IMR-90 (cell line): ENCODE results near the gene OR52B6. TPM values are rescaled to one million over a fixed set of nuclear protein-coding genes. Genes with fewer than 3 reads are reported as not detected.
A peak's percentile ranks its signal among the peaks of the same experiment; 100 is the strongest.

Experiments
- ATAC-seq: fragments of 200-7000 bp; cut with Tn5 transposase; 2 replicates; pipeline ENCODE4 v1.9.1; 2020; ENCODE audit warnings: low read depth, mild to moderate bottlenecking, moderate library complexity
- BruUV-seq: library from RNA; stranded (reverse); fragments of 400-500 nt; replicated peaks from 2 replicates; lab custom pipeline; 2021; lab: Mats Ljungman, UMichigan
- CTCF ChIA-PET: fragments of 300-600 bp; formaldehyde crosslinking; extraction: SDS; loops from one replicate; lab custom pipeline; 2021; ENCODE audit warnings: antibody characterized with exemption; lab: Yijun Ruan, JAX
- POLR2A ChIA-PET: fragments of 300-600 bp; sonication (Branson Sonifier 250); formaldehyde crosslinking; loops from one replicate; lab custom pipeline; 2022; ENCODE audit warnings: antibody characterized with exemption; ENCODE audit not compliant: unreplicated experiment; lab: Charles Lee
- DNase-seq: peaks from one replicate; pipeline ENCODE4 v3.0.0; 2013
- H2AFZ ChIP-seq: replicated peaks from 2 replicates; pipeline ENCODE3; 2013; ENCODE audit warnings: low read length, mild to moderate bottlenecking; ENCODE audit not compliant: poor library complexity
- H2AK5ac ChIP-seq: 2 replicates; pipeline ENCODE4 v1.6.1; 2013; ENCODE audit warnings: low read depth, low read length, inconsistent platforms
- H2AK9ac ChIP-seq: replicated peaks from 2 replicates; pipeline ENCODE3; 2013; ENCODE audit warnings: mild to moderate bottlenecking, low read depth, low read length, moderate library complexity; ENCODE audit not compliant: poor library complexity
- H2BK120ac ChIP-seq: 2 replicates; pipeline ENCODE4 v1.6.1; 2013; ENCODE audit warnings: low read depth, low read length, inconsistent platforms
- H2BK15ac ChIP-seq: 3 replicates; pipeline ENCODE4 v1.6.1; 2013; ENCODE audit warnings: low read depth, low read length, inconsistent platforms
- H2BK20ac ChIP-seq: 2 replicates; pipeline ENCODE4 v1.6.1; 2013; ENCODE audit warnings: low read depth, mild to moderate bottlenecking, inconsistent platforms, low read length, moderate library complexity
- H2BK5ac ChIP-seq: 2 replicates; pipeline ENCODE4 v1.6.1; 2013; ENCODE audit warnings: mild to moderate bottlenecking, low read depth, low read length, inconsistent platforms; ENCODE audit not compliant: poor library complexity, severe bottlenecking
- H3K14ac ChIP-seq: replicated peaks from 2 replicates; pipeline ENCODE4 v1.6.1; 2013; ENCODE audit warnings: low read depth, low read length, inconsistent platforms
- H3K18ac ChIP-seq: 2 replicates; pipeline ENCODE4 v1.6.1; 2013; ENCODE audit warnings: low read depth, low read length, control low read depth
- H3K23ac ChIP-seq: 2 replicates; pipeline ENCODE4 v1.6.1; 2013; ENCODE audit warnings: low read depth, low read length, inconsistent platforms
- H3K27ac ChIP-seq: 2 replicates; pipeline ENCODE4 v1.5.1; 2013; ENCODE audit warnings: mild to moderate bottlenecking, control low read depth, low read length; ENCODE audit not compliant: insufficient read depth
- H3K27me3 ChIP-seq: 2 replicates; pipeline ENCODE4 v1.6.1; 2013; ENCODE audit warnings: low read length; ENCODE audit not compliant: control insufficient read depth, insufficient read depth
- H3K36me3 ChIP-seq: 2 replicates; pipeline ENCODE4 v1.6.1; 2013; ENCODE audit warnings: low read length, mixed read lengths; ENCODE audit not compliant: control insufficient read depth, insufficient read depth
- H3K4ac ChIP-seq: 2 replicates; pipeline ENCODE4 v1.6.1; 2013; ENCODE audit warnings: low read depth, low read length, inconsistent platforms
- H3K4me1 ChIP-seq: 2 replicates; pipeline ENCODE4 v1.6.1; 2013; ENCODE audit warnings: low read length, mixed read lengths; ENCODE audit not compliant: control insufficient read depth, insufficient read depth
- H3K4me2 ChIP-seq: 2 replicates; pipeline ENCODE4 v1.6.1; 2013; ENCODE audit warnings: low read depth, mild to moderate bottlenecking, control low read depth, low read length, moderate library complexity
- H3K4me3 ChIP-seq: 2 replicates; pipeline ENCODE4 v1.5.1; 2013; ENCODE audit warnings: low read depth, mild to moderate bottlenecking, control low read depth, low read length, moderate library complexity; ENCODE audit not compliant: insufficient read depth
- H3K56ac ChIP-seq: 2 replicates; pipeline ENCODE4 v1.6.1; 2013; ENCODE audit warnings: low read length, inconsistent platforms; ENCODE audit not compliant: insufficient read depth; ENCODE audit errors: extremely low read depth
- H3K79me1 ChIP-seq, 2 experiments: 2 replicates each; pipeline ENCODE4 v1.6.1; 2013; ENCODE audit warnings: low read length in 2 of 2, inconsistent platforms in 1 of 2, low read depth in 1 of 2
- H3K9ac ChIP-seq: 2 replicates; pipeline ENCODE4 v1.6.1; 2013; ENCODE audit warnings: low read depth, low read length, control low read depth
- H3K9me1 ChIP-seq: 2 replicates; pipeline ENCODE4 v1.6.1; 2013; ENCODE audit warnings: low read length, inconsistent platforms; ENCODE audit not compliant: insufficient read depth
- H3K9me3 ChIP-seq: 2 replicates; pipeline ENCODE4 v1.6.1; 2013; ENCODE audit warnings: low read length; ENCODE audit not compliant: control insufficient read depth, insufficient read depth
- H4K20me1 ChIP-seq: 2 replicates; pipeline ENCODE4 v1.6.1; 2013; ENCODE audit warnings: low read length, inconsistent platforms; ENCODE audit not compliant: insufficient read depth
- H4K5ac ChIP-seq: 2 replicates; pipeline ENCODE4 v1.6.1; 2013; ENCODE audit warnings: mild to moderate bottlenecking, low read depth, low read length, control low read depth
- H4K8ac ChIP-seq, 2 experiments: 2 replicates each; pipeline ENCODE4 v1.6.1; 2013; ENCODE audit warnings: low read depth in 2 of 2, low read length in 2 of 2, control low read depth in 1 of 2, inconsistent platforms in 1 of 2
- H4K91ac ChIP-seq: 2 replicates; pipeline ENCODE4 v1.6.1; 2013; ENCODE audit warnings: low read depth, low read length, inconsistent platforms; ENCODE audit not compliant: insufficient read depth
- MXI1 ChIP-seq: IDR thresholded peaks from 2 replicates; pipeline ENCODE4 v1.6.1; 2012; ENCODE audit warnings: low read depth, mild to moderate bottlenecking, low read length, moderate library complexity, borderline replicate concordance
- NFE2L2 ChIP-seq: fragments of 150-350 bp; IDR thresholded peaks from 2 replicates; pipeline ENCODE4 v1.6.1; 2016; ENCODE audit warnings: low read depth, mild to moderate bottlenecking, low read length
- RAD21 ChIP-seq: IDR thresholded peaks from 2 replicates; pipeline ENCODE4 v1.6.1; 2012; ENCODE audit warnings: low read length, improper control_type of control experiment
- RFX5 ChIP-seq: IDR thresholded peaks from 2 replicates; pipeline ENCODE4 v1.8.0; 2012; ENCODE audit warnings: low read depth, mild to moderate bottlenecking, low read length, moderate library complexity
- SMC3 ChIP-seq: fragments of 150-350 bp; IDR thresholded peaks from 2 replicates; pipeline ENCODE4 v1.6.1; 2016; ENCODE audit warnings: low read depth, mild to moderate bottlenecking, antibody characterized with exemption, low read length, moderate library complexity
- WGBS, 2 experiments: methylation state at CpG; one replicate each; pipeline versions ENCODE4 v1.1.5 to v1.1.7; 2013; ENCODE audit warnings: missing lambda C conversion rate in 2 of 2; ENCODE audit not compliant: insufficient read length in 1 of 2; ENCODE audit errors: extremely low coverage in 2 of 2; 5-methylcytosine and 5-hydroxymethylcytosine counted together
- dilution Hi-C: fragments of 300-500 bp; cut with HindIII; formaldehyde crosslinking; loops from one replicate; pipeline ENCODE4 v1.14.3; 2018; ENCODE audit warnings: low sequenced_read_pairs; ENCODE audit not compliant: unreplicated experiment
- in situ Hi-C: fragments of 300-500 bp; cut with MboI; formaldehyde crosslinking; loops from 3 replicates; pipeline ENCODE4 v1.14.3; 2019; ENCODE audit warnings: low sequenced_read_pairs, inconsistent platforms, mixed read lengths
- intact Hi-C: fragments of 100-400 bp; cut with micrococcal nuclease; formaldehyde crosslinking; loops from 2 replicates; pipeline ENCODE4 v1.10.0; 2022
- polyA plus RNA-seq, 3 experiments: library from polyadenylated mRNA; depleted of rRNA; stranded (reverse); fragments of >200 nt; gene quantifications; 2 replicates each; pipeline ENCODE4 v1.2.3, GENCODE V29; 2012; ENCODE audit warnings: low replicate concordance in 1 of 3
- total RNA-seq: library from RNA; depleted of rRNA; stranded (reverse); fragments of >200 nt; gene quantifications from 2 replicates; pipeline ENCODE4 v1.2.3, GENCODE V29; 2012
- TF ChIP-seq, protein P1 (sequence below): fragments of 150-350 bp; IDR thresholded peaks from 2 replicates; pipeline ENCODE4 v1.6.1; 2016; ENCODE audit warnings: low read depth, mild to moderate bottlenecking, low read length, moderate library complexity, borderline replicate concordance
- TF ChIP-seq, protein P2 (sequence below): conservative IDR thresholded peaks from 2 replicates; pipeline ENCODE4 v1.5.1; 2012; ENCODE audit warnings: mild to moderate bottlenecking, low read depth, low read length, improper control_type of control experiment

The OR52B6 gene
- total and polyA plus RNA-seq, 2 of the 4 experiments (the other 2 are of a cell fraction): not detected

DNA sequence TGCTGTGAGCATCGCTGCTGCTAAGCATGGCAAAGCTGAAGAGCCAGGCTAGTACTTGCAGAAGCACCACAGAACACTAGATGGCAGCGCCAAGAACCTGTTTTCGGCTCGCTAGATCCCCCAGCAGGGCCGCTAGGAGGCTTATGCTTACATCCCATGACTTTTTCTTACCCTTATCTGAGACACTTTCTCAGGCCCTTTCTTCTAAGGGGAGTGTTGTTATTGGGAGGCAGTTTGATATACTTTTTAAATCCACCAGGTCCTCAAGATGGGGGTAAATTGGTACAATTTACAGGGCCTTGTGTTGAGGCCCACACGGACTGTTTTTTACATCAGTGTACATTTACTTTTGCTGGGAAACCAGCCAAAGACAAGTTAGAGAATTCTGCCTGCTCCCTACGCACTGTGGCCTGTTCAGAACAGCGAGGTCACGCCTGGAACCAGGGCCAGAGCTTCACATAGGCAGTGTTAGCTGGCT is 19.7 kb downstream of the OR52B6 start:
- 28% methylated on average over 4 of the region's 9 CpGs; no CpG with 5 or more reads in 1 of the 2 experiments for WGBS, 2 experiments
- peak overlapping the region in 1 of 2 experiments; percentile 7; a peak in 1 of 4 replicates for H4K8ac ChIP-seq
- H3K9me3 ChIP-seq: no peaks in the 10 kb centered on the region
- ChIA-PET CTCF (interaction anchor here (0.6 to 1.6 kb wide), 6 partner anchors 13 to 375 kb away, joined by 3 to 9 read pairs (median 3); no protein-coding TSS in a partner anchor), POLR2A (no interaction called here)
- intact Hi-C loops (loop anchor here (1.0 to 2.0 kb wide), 3 partner anchors 21 to 208 kb away; partner anchors contain the start of genes OR52N2 and TRIM5), in situ Hi-C loops (loop anchor here (5.0 to 25.0 kb wide), 2 partner anchors 77 to 712 kb away; partner anchors contain the start of gene CAVIN3), dilution Hi-C loops (no loop called here)
- BruUV-seq: no TSS peak
- peak overlapping the region; percentile 0; the same call in 1 of the 2 replicates for H3K4me2 ChIP-seq
- H3K14ac ChIP-seq: 0 out of 2 replicates have a peak overlapping the region, but pooled peaks have one; percentile 1
- H3K9ac ChIP-seq: no peak overlapping the region
- no peak overlapping the region for H4K5ac ChIP-seq
- no peak overlapping the region for H3K23ac ChIP-seq
- H4K20me1 ChIP-seq: no peaks in the 10 kb centered on the region
- no peak overlapping the region for H2BK20ac ChIP-seq
- ATAC-seq (peak; percentile 75), DNase-seq (peak; percentile 90)
- H3K4me1 ChIP-seq: peaks cover 8% of the 10 kb centered on the region
- H3K9me1 ChIP-seq: peaks cover 6% of the 10 kb centered on the region; the same call in 1 of the 2 replicates
- peak overlapping the region; percentile 44 for H2AFZ ChIP-seq
- no peaks in the 10 kb centered on the region for H3K27me3 ChIP-seq
- no peak overlapping the region for H3K56ac ChIP-seq
- H2AK5ac ChIP-seq: no peak overlapping the region; the same call in 1 of the 2 replicates
- H2BK15ac ChIP-seq: no peak overlapping the region
- no peaks in the 10 kb centered on the region for H3K36me3 ChIP-seq
- no peak overlapping the region for H3K4ac ChIP-seq
- no peak overlapping the region for H3K4me3 ChIP-seq
- no peak overlapping the region; the same call in 1 of the 2 replicates for H3K27ac ChIP-seq
- peak overlapping the region; percentile 30; the same call in 1 of the 2 replicates for H2BK120ac ChIP-seq
- no peak overlapping the region for H2AK9ac ChIP-seq
- TF ChIP-seq RAD21 (peak; percentile 79), SMC3 (peak; percentile 84), NFE2L2 (no peak), MXI1 (no peak), RFX5 (no peak)
- TF ChIP-seq, protein P1, sequence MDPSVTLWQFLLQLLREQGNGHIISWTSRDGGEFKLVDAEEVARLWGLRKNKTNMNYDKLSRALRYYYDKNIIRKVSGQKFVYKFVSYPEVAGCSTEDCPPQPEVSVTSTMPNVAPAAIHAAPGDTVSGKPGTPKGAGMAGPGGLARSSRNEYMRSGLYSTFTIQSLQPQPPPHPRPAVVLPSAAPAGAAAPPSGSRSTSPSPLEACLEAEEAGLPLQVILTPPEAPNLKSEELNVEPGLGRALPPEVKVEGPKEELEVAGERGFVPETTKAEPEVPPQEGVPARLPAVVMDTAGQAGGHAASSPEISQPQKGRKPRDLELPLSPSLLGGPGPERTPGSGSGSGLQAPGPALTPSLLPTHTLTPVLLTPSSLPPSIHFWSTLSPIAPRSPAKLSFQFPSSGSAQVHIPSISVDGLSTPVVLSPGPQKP: no peak
- TF ChIP-seq, protein P2, sequence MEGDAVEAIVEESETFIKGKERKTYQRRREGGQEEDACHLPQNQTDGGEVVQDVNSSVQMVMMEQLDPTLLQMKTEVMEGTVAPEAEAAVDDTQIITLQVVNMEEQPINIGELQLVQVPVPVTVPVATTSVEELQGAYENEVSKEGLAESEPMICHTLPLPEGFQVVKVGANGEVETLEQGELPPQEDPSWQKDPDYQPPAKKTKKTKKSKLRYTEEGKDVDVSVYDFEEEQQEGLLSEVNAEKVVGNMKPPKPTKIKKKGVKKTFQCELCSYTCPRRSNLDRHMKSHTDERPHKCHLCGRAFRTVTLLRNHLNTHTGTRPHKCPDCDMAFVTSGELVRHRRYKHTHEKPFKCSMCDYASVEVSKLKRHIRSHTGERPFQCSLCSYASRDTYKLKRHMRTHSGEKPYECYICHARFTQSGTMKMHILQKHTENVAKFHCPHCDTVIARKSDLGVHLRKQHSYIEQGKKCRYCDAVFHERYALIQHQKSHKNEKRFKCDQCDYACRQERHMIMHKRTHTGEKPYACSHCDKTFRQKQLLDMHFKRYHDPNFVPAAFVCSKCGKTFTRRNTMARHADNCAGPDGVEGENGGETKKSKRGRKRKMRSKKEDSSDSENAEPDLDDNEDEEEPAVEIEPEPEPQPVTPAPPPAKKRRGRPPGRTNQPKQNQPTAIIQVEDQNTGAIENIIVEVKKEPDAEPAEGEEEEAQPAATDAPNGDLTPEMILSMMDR: peak; percentile 98
- H3K79me1 ChIP-seq: peaks cover 7 to 29% of the 10 kb centered on the region in 2 experiments
- no peak overlapping the region for H3K18ac ChIP-seq
- H4K91ac ChIP-seq: no peak overlapping the region
- peak overlapping the region; percentile 16 for H2BK5ac ChIP-seq
